Trophoblast cell (in vitro differentiated cells and primary cell): ENCODE measurements around the gene CHPT1.

Source experiments
- DNase-seq, 2 donors: peaks; one replicate each; pipeline ENCODE4 v3.0.0-alpha.2; 2016
- H2AFZ ChIP-seq: 2 replicates; pipeline ENCODE4 v1.6.1; 2013; ENCODE audit warnings: low read length, moderate library complexity, mild to moderate bottlenecking; ENCODE audit not compliant: insufficient read depth, poor library complexity
- H2AK5ac ChIP-seq: 2 replicates; pipeline ENCODE4 v1.6.1; 2013; ENCODE audit warnings: mild to moderate bottlenecking, low read length
- H2BK120ac ChIP-seq: 2 replicates; pipeline ENCODE4 v1.6.1; 2013; ENCODE audit warnings: low read length, mild to moderate bottlenecking, moderate library complexity; ENCODE audit not compliant: insufficient read depth, poor library complexity
- H2BK12ac ChIP-seq: 2 replicates; pipeline ENCODE4 v1.6.1; 2013; ENCODE audit warnings: mild to moderate bottlenecking, low read length, moderate library complexity
- H2BK5ac ChIP-seq: 2 replicates; pipeline ENCODE4 v1.6.1; 2013; ENCODE audit warnings: low read length, low read depth, moderate library complexity, mild to moderate bottlenecking; ENCODE audit not compliant: poor library complexity
- H3K14ac ChIP-seq: 2 replicates; pipeline ENCODE4 v1.6.1; 2013; ENCODE audit warnings: mild to moderate bottlenecking, low read length
- H3K18ac ChIP-seq: 2 replicates; pipeline ENCODE4 v1.6.1; 2013; ENCODE audit warnings: mild to moderate bottlenecking, low read length
- H3K23ac ChIP-seq: 2 replicates; pipeline ENCODE4 v1.6.1; 2013; ENCODE audit warnings: low read length
- H3K27ac ChIP-seq: 2 replicates; pipeline ENCODE4 v1.5.1; 2013; ENCODE audit warnings: low read depth, mild to moderate bottlenecking, inconsistent platforms, low read length, moderate library complexity
- H3K27me3 ChIP-seq: 2 replicates; pipeline ENCODE4 v1.6.1; 2013; ENCODE audit warnings: inconsistent platforms, mild to moderate bottlenecking, low read length, moderate library complexity; ENCODE audit not compliant: insufficient read depth
- H3K36me3 ChIP-seq, 2 experiments: 1 replicate in 1 of 2; 2 replicates in 1 of 2; pipeline ENCODE4 v1.6.1; 2013; ENCODE audit warnings: low read length in 2 of 2, mild to moderate bottlenecking in 2 of 2, moderate library complexity in 1 of 2; ENCODE audit not compliant: insufficient read depth in 2 of 2, control insufficient read depth in 1 of 2
- H3K4ac ChIP-seq: 2 replicates; pipeline ENCODE4 v1.6.1; 2013; ENCODE audit warnings: low read depth, mild to moderate bottlenecking, low read length, moderate library complexity
- H3K4me1 ChIP-seq, 2 experiments: 1 replicate in 1 of 2; 2 replicates in 1 of 2; pipeline ENCODE4 v1.6.1; 2013; ENCODE audit warnings: low read length in 2 of 2, mild to moderate bottlenecking in 2 of 2, moderate library complexity in 1 of 2; ENCODE audit not compliant: insufficient read depth in 2 of 2, control insufficient read depth in 1 of 2
- H3K4me2 ChIP-seq: 2 replicates; pipeline ENCODE4 v1.6.1; 2013; ENCODE audit warnings: inconsistent platforms, mild to moderate bottlenecking, low read length, moderate library complexity
- H3K4me3 ChIP-seq: 2 replicates; pipeline ENCODE4 v1.5.1; 2013; ENCODE audit warnings: mild to moderate bottlenecking, low read depth, low read length, inconsistent platforms
- H3K79me1 ChIP-seq: one replicate; pipeline ENCODE4 v1.6.1; 2013; ENCODE audit warnings: low read length
- H3K79me2 ChIP-seq: 2 replicates; pipeline ENCODE4 v1.6.1; 2013; ENCODE audit warnings: low read length, mild to moderate bottlenecking; ENCODE audit not compliant: control insufficient read depth, insufficient read depth, poor library complexity
- H3K9ac ChIP-seq: 2 replicates; pipeline ENCODE4 v1.6.1; 2013; ENCODE audit warnings: mild to moderate bottlenecking, low read length
- H3K9me3 ChIP-seq: 2 replicates; pipeline ENCODE4 v1.6.1; 2013; ENCODE audit warnings: low read depth, mild to moderate bottlenecking, control low read depth, inconsistent platforms, low read length; ENCODE audit not compliant: insufficient read depth
- H4K12ac ChIP-seq: 2 replicates; pipeline ENCODE4 v1.6.1; 2013; ENCODE audit warnings: low read depth, mild to moderate bottlenecking, low read length, moderate library complexity
- H4K8ac ChIP-seq: 2 replicates; pipeline ENCODE4 v1.6.1; 2013; ENCODE audit warnings: low read depth, mild to moderate bottlenecking, low read length, moderate library complexity
- H4K91ac ChIP-seq: one replicate; pipeline ENCODE4 v1.6.1; 2013; ENCODE audit warnings: low read depth, mild to moderate bottlenecking, low read length, moderate library complexity
- WGBS: extraction: QIAGEN DNeasy Blood & Tissue Kit; methylation state at CpG from one replicate; pipeline ENCODE4 v1.1.7; 2013; ENCODE audit warnings: missing lambda C conversion rate; ENCODE audit not compliant: insufficient read length, insufficient coverage; ENCODE audit errors: extremely low coverage; 5-methylcytosine and 5-hydroxymethylcytosine counted together

The CHPT1 gene

GRCh38 chr12:101713059-101713682, 15.7 kb downstream of the CHPT1 start:
- H3K4ac ChIP-seq = no peak overlapping the region
- no peak overlapping the region for H3K23ac ChIP-seq
- no peaks in the 10 kb centered on the region for H3K79me1 ChIP-seq
- H3K27me3 ChIP-seq = no peaks in the 10 kb centered on the region
- no peak overlapping the region for H4K12ac ChIP-seq
- no peak overlapping the region for H4K8ac ChIP-seq
- no peak overlapping the region for H3K18ac ChIP-seq
- WGBS = no CpG with 5 or more reads among the region's 5 CpGs
- no peaks in the 10 kb centered on the region for H3K9me3 ChIP-seq
- no peak overlapping the region for H2AK5ac ChIP-seq
- no peak for DNase-seq
- no peak overlapping the region for H3K14ac ChIP-seq
- H3K36me3 ChIP-seq = no peaks in the 10 kb centered on the region
- H3K4me3 ChIP-seq = no peak overlapping the region
- H2AFZ ChIP-seq = peak overlapping the region; percentile 17
- H2BK5ac ChIP-seq = no peak overlapping the region
- no peak overlapping the region for H3K27ac ChIP-seq
- peaks cover 0 to 4% of the 10 kb centered on the region in 2 experiments for H3K4me1 ChIP-seq
- H3K79me2 ChIP-seq = no peaks in the 10 kb centered on the region
- H4K91ac ChIP-seq = no peak overlapping the region
- peak overlapping the region; percentile 25 for H3K4me2 ChIP-seq
- H2BK12ac ChIP-seq = no peak overlapping the region
- H3K9ac ChIP-seq = no peak overlapping the region
- H2BK120ac ChIP-seq = no peak overlapping the region

DNA sequence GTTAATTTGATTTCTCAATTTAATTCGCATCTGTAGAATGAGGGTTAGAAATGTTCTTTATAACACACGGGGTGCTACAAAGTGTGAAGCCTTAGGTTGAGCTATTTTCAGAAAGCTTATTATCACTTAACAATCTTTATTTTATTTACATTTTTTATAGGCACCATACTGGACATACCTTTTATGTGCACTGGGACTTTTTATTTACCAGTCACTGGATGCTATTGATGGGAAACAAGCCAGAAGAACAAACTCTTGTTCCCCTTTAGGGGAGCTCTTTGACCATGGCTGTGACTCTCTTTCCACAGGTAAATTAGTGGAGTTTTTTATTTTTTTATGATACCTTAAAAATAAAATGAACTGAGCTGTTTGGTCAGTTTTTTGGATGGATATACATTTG, 16.5 kb downstream of the CHPT1 start:
- Histone ChIP-seq H4K12ac (no peak overlapping the region), H3K9me3 (no peaks in the 10 kb centered on the region), H3K9ac (no peak overlapping the region), H3K4me1 (peaks cover 0 to 4% of the 10 kb centered on the region in 2 experiments), H2BK120ac (no peak overlapping the region), H3K23ac (no peak overlapping the region), H3K27me3 (no peaks in the 10 kb centered on the region), H4K91ac (no peak overlapping the region), H3K4me2 (no peak overlapping the region), H3K79me2 (no peaks in the 10 kb centered on the region), H3K36me3 (no peaks in the 10 kb centered on the region), H4K8ac (no peak overlapping the region), H3K18ac (no peak overlapping the region), H2AFZ (no peak overlapping the region), H3K14ac (no peak overlapping the region), H3K4me3 (no peak overlapping the region), H2BK12ac (no peak overlapping the region), H2BK5ac (no peak overlapping the region), H3K79me1 (no peaks in the 10 kb centered on the region), H2AK5ac (no peak overlapping the region), H3K4ac (no peak overlapping the region), H3K27ac (no peak overlapping the region)
- no CpG with 5 or more reads among the region's 2 CpGs for WGBS
- DNase-seq = no peak

DNA sequence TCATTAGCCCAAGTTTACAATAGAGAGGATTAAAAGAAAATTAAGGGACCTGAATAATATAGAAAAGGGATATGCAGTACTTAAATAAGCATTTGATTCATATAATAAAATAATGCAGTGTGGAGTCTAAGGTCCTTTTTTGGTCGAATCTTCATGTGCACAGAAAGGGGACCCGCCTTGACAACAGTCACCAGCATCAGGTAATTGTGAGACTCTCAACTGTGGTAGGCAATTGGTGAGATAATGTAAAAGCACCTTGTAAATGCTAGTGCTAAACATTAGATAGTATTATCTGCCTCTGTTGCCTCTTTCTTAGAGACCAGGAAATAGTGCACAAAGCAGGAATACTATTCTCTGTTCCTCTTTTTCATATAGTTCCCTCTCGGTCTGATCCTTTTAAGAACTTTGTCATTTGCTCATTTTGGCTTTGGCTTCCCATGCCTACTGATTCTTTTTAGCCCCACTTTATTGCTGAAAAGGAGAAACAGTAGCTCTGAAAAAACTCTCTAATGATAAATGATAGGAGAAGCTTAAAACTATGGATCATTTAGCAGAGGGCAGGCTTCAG, 17.5 kb downstream of the CHPT1 start:
- no peak overlapping the region for H4K91ac ChIP-seq
- H3K4me2 ChIP-seq = no peak overlapping the region
- H3K9me3 ChIP-seq = no peaks in the 10 kb centered on the region
- no peaks in the 10 kb centered on the region for H3K36me3 ChIP-seq
- no peak for DNase-seq
- H4K12ac ChIP-seq = no peak overlapping the region
- H3K79me2 ChIP-seq = no peaks in the 10 kb centered on the region
- no peak overlapping the region for H2AK5ac ChIP-seq
- no peaks in the 10 kb centered on the region for H3K79me1 ChIP-seq
- no peak overlapping the region for H3K4me3 ChIP-seq
- H2BK5ac ChIP-seq = no peak overlapping the region
- H3K4me1 ChIP-seq = peaks cover 0 to 4% of the 10 kb centered on the region in 2 experiments
- H2AFZ ChIP-seq = no peak overlapping the region
- no peak overlapping the region for H3K4ac ChIP-seq
- no peak overlapping the region for H2BK120ac ChIP-seq
- H3K9ac ChIP-seq = no peak overlapping the region
- no peak overlapping the region for H2BK12ac ChIP-seq
- H3K14ac ChIP-seq = no peak overlapping the region
- no peak overlapping the region for H3K23ac ChIP-seq
- H4K8ac ChIP-seq = no peak overlapping the region
- no peak overlapping the region for H3K27ac ChIP-seq
- H3K27me3 ChIP-seq = no peaks in the 10 kb centered on the region
- no peak overlapping the region for H3K18ac ChIP-seq
- no CpG with 5 or more reads among the region's 3 CpGs for WGBS

- Histone ChIP-seq H3K23ac (no peak overlapping the region), H3K4me3 (no peak overlapping the region), H3K14ac (no peak overlapping the region), H3K27me3 (no peaks in the 10 kb centered on the region), H3K9ac (no peak overlapping the region), H2AK5ac (no peak overlapping the region), H2AFZ (no peak overlapping the region), H3K4me2 (no peak overlapping the region), H2BK5ac (no peak overlapping the region), H2BK12ac (no peak overlapping the region), H4K91ac (no peak overlapping the region), H3K4me1 (no peaks in the 10 kb centered on the region), H3K36me3 (peaks cover 0 to 1% of the 10 kb centered on the region in 2 experiments), H3K27ac (no peak overlapping the region), H2BK120ac (no peak overlapping the region), H3K4ac (no peak overlapping the region), H4K8ac (no peak overlapping the region), H3K9me3 (no peaks in the 10 kb centered on the region), H3K18ac (no peak overlapping the region), H4K12ac (no peak overlapping the region), H3K79me1 (no peaks in the 10 kb centered on the region), H3K79me2 (no peaks in the 10 kb centered on the region)
- DNase-seq = no peak
Measured at GRCh38 chr12:101719566-101719965, 22.1 kb downstream of the CHPT1 start.
